OCI-LY7 (cell line): ENCODE measurements around the gene C19orf18.

Source experiments
- CTCF ChIP-seq: fragments of 200-600 bp; sonication (generic); conservative IDR thresholded peaks from 2 replicates; pipeline ENCODE4 v1.5.1; 2014; ENCODE audit warnings: mild to moderate bottlenecking, antibody characterized with exemption, low read length, moderate library complexity, mixed read lengths
- EZH2phosphoT487 ChIP-seq: fragments of 200-600 bp; sonication (generic); IDR thresholded peaks from 2 replicates; pipeline ENCODE4 v1.6.1; 2018; ENCODE audit warnings: low read depth, borderline replicate concordance, mild to moderate bottlenecking, mixed run types, antibody characterized with exemption, low read length, moderate library complexity, mixed read lengths

- no peak for TF ChIP-seq CTCF
- TF ChIP-seq EZH2phosphoT487 = no peak
These were observed 25.0 kb downstream of the C19orf18 start for GRCh38 chr19:57949296-57949695.
